HL-60 (cell line): ENCODE data around the gene SMAD2.

Experiments used
- CTCF ChIP-seq: IDR thresholded peaks from one replicate; pipeline ENCODE4 v1.5.1; 2011; ENCODE audit warnings: low read length, control low read depth, inconsistent platforms; ENCODE audit not compliant: insufficient read depth
- GABPA ChIP-seq: IDR thresholded peaks from 2 replicates; pipeline ENCODE4 v1.6.1; 2012; ENCODE audit warnings: low read depth
- POLR2AphosphoS5 ChIP-seq: IDR thresholded peaks from 2 replicates; pipeline ENCODE4 v1.6.1; 2012; ENCODE audit warnings: low read depth
- REST ChIP-seq: IDR thresholded peaks from 2 replicates; pipeline ENCODE4 v1.6.1; 2012; ENCODE audit warnings: low read depth; ENCODE audit not compliant: insufficient replicate concordance
- SPI1 ChIP-seq: IDR thresholded peaks from 2 replicates; pipeline ENCODE4 v1.6.1; 2012; ENCODE audit warnings: low read depth, mild to moderate bottlenecking, borderline replicate concordance

- no peak for TF ChIP-seq REST
- no peak for TF ChIP-seq CTCF
- no peak for TF ChIP-seq SPI1
- TF ChIP-seq POLR2AphosphoS5 = no peak
- TF ChIP-seq GABPA = no peak
Measured at GRCh38 chr18:47968721-47969120, 38.3 kb upstream of the SMAD2 start.
